22Rv1 (cell line): ENCODE results near the gene DCLK2.

Source experiments
- ZFX ChIP-seq: fragments of 450-650 bp; IDR thresholded peaks from 2 replicates; pipeline ENCODE4 v1.6.1; 2017; ENCODE audit warnings: antibody characterized with exemption, borderline replicate concordance
- TF ChIP-seq, protein P1 (sequence below): fragments of 450-650 bp; IDR thresholded peaks from 2 replicates; pipeline ENCODE4 v1.5.1; 2017; ENCODE audit warnings: mild to moderate bottlenecking

DNA sequence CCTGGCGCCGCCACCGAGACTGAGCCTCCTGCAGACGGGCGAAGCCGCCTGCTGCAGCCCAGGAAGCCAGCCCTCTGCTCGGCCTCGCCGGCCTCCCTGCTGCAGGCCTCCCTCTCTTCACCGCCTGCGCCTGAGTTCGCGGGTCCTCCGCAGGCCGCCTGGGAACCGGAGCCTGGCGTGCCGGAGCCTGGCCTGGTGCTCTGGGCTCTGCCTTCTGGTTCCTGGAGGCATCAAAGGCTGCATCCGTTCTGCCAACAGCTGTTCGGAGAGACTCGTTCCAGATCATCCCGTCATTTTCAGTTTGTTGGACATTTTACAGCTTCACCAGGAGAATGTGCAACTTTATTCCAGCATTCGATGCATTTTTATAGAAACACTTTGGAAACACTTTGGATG is 178.0 kb downstream of the DCLK2 start:
- TF ChIP-seq, protein P1, sequence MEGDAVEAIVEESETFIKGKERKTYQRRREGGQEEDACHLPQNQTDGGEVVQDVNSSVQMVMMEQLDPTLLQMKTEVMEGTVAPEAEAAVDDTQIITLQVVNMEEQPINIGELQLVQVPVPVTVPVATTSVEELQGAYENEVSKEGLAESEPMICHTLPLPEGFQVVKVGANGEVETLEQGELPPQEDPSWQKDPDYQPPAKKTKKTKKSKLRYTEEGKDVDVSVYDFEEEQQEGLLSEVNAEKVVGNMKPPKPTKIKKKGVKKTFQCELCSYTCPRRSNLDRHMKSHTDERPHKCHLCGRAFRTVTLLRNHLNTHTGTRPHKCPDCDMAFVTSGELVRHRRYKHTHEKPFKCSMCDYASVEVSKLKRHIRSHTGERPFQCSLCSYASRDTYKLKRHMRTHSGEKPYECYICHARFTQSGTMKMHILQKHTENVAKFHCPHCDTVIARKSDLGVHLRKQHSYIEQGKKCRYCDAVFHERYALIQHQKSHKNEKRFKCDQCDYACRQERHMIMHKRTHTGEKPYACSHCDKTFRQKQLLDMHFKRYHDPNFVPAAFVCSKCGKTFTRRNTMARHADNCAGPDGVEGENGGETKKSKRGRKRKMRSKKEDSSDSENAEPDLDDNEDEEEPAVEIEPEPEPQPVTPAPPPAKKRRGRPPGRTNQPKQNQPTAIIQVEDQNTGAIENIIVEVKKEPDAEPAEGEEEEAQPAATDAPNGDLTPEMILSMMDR: no peak
- TF ChIP-seq ZFX: no peak
